Ascending aorta (tissue), 2 donors: ENCODE results near the gene TMPRSS9. TPM values are rescaled to one million over a fixed set of nuclear protein-coding genes. Genes with fewer than 3 reads are reported as not detected.
"Not testable (repeated sequence)": the region's sequence is repeated elsewhere in the genome, so short reads cannot be mapped to it uniquely, and the experiment has no call there.

Source experiments
- DNase-seq, 2 donors: peaks; one replicate each; pipeline ENCODE4 v3.0.0-alpha.2; 2019; ENCODE audit warnings: low spot score in 2 of 2
- H3K27ac ChIP-seq, 2 donors: fragments of 200-600 bp; sonication (generic); one replicate each; pipeline ENCODE4 v1.5.1; 2016 to 2017; ENCODE audit warnings: mild to moderate bottlenecking in 1 of 2
- H3K27me3 ChIP-seq: fragments of 200-600 bp; sonication (generic); one replicate; pipeline ENCODE4 v1.5.1; 2017
- H3K36me3 ChIP-seq, 2 donors: fragments of 200-600 bp; sonication (generic); one replicate each; pipeline ENCODE4 v1.5.1; 2016
- H3K4me1 ChIP-seq, 2 donors: fragments of 200-600 bp; sonication (generic); one replicate each; pipeline ENCODE4 v1.5.1; 2016 to 2017; ENCODE audit warnings: mild to moderate bottlenecking in 1 of 2
- H3K4me3 ChIP-seq, 2 donors: fragments of 200-600 bp; sonication (generic); one replicate each; pipeline ENCODE4 v1.5.1; 2016 to 2017; ENCODE audit warnings: mild to moderate bottlenecking in 1 of 2
- H3K9me3 ChIP-seq, 2 donors: fragments of 200-600 bp; sonication (generic); one replicate each; pipeline ENCODE4 v1.5.1; 2016
- intact Hi-C: fragments of 100-400 bp; cut with DNase I; formaldehyde crosslinking; loops from one replicate; pipeline ENCODE4 v1.15.1; 2023
- total RNA-seq: library from RNA; depleted of rRNA; stranded (reverse); fragments of >200 nt; gene quantifications from one replicate; pipeline ENCODE4 v1.1.0, GENCODE V29; 2016
- TF ChIP-seq, protein P1 (sequence below), 3 experiments: fragments of 200-600 bp in 2 of 3; fragments of 450-650 bp in 1 of 3; sonication (generic) in 2 of 3; IDR thresholded peaks; one replicate each; pipeline ENCODE4 v1.5.1; 2016 to 2019; ENCODE audit warnings: antibody characterized with exemption in 3 of 3, mild to moderate bottlenecking in 1 of 3, moderate library complexity in 1 of 3

The TMPRSS9 gene
- total RNA-seq, 1 donor from 2014 or later, result not detected

DNA sequence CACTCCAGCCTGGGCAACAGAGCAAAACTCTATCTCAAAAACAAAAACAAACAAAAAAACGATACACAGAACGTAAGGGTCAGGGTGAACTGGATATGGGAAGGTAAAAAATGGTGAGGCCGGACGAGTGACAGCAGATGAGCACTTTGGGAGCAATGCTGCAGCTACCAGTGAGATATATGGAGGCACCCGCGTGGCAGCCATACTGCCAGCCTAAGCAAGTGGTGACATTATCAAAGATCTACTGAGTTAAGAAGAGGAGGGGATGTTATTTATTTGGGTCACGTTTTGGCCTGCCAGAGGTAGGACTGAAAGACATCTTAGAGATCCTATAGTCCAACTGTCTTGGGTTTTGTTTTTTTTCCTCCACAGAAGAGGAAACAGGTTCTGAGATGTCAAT is 53.1 kb downstream of the TMPRSS9 start:
- Histone ChIP-seq H3K36me3 (peaks cover 7 to 11% of the 10 kb centered on the region in 2 donors), H3K4me3 (no peak overlapping the region), H3K27me3 (no peaks in the 10 kb centered on the region), H3K4me1 (no peaks in the 10 kb centered on the region), H3K27ac (no peak overlapping the region), H3K9me3 (no peaks in the 10 kb centered on the region)
- intact Hi-C loops, result no loop called here
- no peak for DNase-seq
- TF ChIP-seq, protein P1, sequence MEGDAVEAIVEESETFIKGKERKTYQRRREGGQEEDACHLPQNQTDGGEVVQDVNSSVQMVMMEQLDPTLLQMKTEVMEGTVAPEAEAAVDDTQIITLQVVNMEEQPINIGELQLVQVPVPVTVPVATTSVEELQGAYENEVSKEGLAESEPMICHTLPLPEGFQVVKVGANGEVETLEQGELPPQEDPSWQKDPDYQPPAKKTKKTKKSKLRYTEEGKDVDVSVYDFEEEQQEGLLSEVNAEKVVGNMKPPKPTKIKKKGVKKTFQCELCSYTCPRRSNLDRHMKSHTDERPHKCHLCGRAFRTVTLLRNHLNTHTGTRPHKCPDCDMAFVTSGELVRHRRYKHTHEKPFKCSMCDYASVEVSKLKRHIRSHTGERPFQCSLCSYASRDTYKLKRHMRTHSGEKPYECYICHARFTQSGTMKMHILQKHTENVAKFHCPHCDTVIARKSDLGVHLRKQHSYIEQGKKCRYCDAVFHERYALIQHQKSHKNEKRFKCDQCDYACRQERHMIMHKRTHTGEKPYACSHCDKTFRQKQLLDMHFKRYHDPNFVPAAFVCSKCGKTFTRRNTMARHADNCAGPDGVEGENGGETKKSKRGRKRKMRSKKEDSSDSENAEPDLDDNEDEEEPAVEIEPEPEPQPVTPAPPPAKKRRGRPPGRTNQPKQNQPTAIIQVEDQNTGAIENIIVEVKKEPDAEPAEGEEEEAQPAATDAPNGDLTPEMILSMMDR (IDR thresholded peaks at IDR 0.05), result no peak

- Histone ChIP-seq H3K9me3 (no peaks in the 10 kb centered on the region), H3K27ac (no peak overlapping the region), H3K36me3 (peaks cover 7 to 11% of the 10 kb centered on the region in 2 donors), H3K4me3 (no peak overlapping the region), H3K4me1 (no peaks in the 10 kb centered on the region), H3K27me3 (no peaks in the 10 kb centered on the region)
- TF ChIP-seq, protein P1 (IDR thresholded peaks at IDR 0.05), result no peak
- no peak for DNase-seq
- intact Hi-C loops, result no loop called here
Measured at GRCh38 chr19:2413629-2414028, 53.6 kb downstream of the TMPRSS9 start.

DNA sequence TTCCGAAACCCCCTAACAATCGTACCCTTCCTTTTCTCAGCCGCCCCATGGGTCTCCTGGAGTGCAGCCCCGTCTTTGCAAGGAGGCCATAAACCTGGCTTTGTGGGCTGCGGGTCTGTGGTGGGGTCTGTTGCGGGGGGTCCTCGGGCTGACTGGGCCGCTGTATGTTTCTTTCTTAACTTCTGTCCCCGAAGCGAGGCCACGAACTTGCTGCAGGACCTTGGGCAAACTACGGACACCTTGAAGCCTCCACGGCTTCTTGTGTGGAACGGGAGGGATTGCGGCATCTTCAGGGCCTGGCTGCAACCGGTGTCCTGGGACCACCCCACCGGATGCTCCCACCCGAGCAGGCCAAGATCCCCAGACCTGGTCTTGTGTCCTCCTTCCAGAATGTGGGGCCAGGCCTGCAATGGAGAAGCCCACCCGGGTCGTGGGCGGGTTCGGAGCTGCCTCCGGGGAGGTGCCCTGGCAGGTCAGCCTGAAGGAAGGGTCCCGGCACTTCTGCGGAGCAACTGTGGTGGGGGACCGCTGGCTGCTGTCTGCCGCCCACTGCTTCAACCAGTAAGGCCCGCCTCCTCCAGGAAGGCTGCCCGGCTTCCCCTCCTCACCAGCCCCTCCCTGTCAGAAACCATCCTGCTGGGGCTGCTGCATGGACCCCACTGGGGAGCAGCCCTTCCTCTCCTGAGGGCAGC is 55.4 kb downstream of the TMPRSS9 start:
- TF ChIP-seq, protein P1 (IDR thresholded peaks at IDR 0.05), result no peak
- H3K27ac ChIP-seq, result no peak overlapping the region
- no peak for DNase-seq
- H3K36me3 ChIP-seq, result peaks cover 7 to 11% of the 10 kb centered on the region in 2 donors
- H3K27me3 ChIP-seq, result no peaks in the 10 kb centered on the region
- H3K4me1 ChIP-seq, result no peaks in the 10 kb centered on the region
- intact Hi-C loops, result no loop called here
- H3K9me3 ChIP-seq, result no peaks in the 10 kb centered on the region
- no peak overlapping the region for H3K4me3 ChIP-seq

DNA sequence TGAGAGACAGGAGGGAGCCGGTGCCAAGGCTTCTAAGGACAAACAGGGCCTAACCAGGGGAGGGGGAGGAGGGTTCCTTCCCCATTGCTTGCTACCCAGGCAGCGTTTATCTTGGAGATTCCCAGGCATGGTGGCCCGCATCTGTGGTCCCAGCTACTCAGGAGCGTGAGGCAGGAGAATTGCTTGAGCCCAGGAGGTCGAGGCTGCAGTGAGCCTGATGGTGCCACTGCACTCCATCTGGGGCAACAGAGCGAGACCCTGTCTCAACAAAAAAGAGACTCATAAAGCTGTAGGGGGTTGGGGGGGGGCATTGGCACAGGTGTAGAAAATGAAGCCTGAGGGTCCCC is 55.9 kb downstream of the TMPRSS9 start:
- H3K27ac ChIP-seq, result no peak overlapping the region
- TF ChIP-seq, protein P1 (IDR thresholded peaks at IDR 0.05), result no peak
- intact Hi-C loops, result no loop called here

DNA sequence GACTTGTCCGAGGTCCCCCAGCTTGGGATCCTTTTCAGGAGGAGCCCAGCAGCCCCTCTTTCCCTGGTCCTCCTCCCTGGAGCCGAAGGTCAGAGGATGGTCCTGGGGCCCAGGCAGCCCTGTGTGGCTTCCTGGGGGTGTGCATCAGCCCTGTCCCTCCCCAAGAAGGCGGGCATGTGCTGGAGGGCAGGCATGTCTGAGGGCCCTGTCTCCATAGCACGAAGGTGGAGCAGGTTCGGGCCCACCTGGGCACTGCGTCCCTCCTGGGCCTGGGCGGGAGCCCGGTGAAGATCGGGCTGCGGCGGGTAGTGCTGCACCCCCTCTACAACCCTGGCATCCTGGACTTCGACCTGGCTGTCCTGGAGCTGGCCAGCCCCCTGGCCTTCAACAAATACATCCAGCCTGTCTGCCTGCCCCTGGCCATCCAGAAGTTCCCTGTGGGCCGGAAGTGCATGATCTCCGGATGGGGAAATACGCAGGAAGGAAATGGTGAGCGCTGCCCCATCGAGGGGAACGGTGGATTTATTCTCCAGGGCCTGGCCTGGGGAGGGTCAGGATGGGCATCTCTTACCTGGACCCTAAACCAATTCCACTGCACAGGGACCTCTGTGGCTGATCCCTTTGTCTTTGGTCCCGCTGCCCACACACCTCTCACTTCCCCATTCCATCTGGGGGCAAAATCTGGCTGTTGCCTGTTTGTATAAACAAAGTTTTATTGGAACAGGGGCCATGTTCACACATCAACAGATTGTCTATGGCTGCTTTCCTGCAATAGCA is 56.4 kb downstream of the TMPRSS9 start:
- Histone ChIP-seq H3K36me3 (peaks cover 7 to 11% of the 10 kb centered on the region in 2 donors), H3K27me3 (no peaks in the 10 kb centered on the region), H3K4me1 (no peaks in the 10 kb centered on the region), H3K4me3 (no peak overlapping the region), H3K27ac (no peak overlapping the region), H3K9me3 (no peaks in the 10 kb centered on the region)
- intact Hi-C loops, result no loop called here
- DNase-seq, result no peak
- TF ChIP-seq, protein P1 (IDR thresholded peaks at IDR 0.05), result no peak

More for the DNA sequence above, 55.9 kb downstream of the TMPRSS9 start:
- H3K36me3 ChIP-seq, result peaks cover 7 to 11% of the 10 kb centered on the region in 2 donors
- DNase-seq, result no peak
- no peaks in the 10 kb centered on the region for H3K27me3 ChIP-seq
- no peak overlapping the region for H3K4me3 ChIP-seq
- no peaks in the 10 kb centered on the region for H3K9me3 ChIP-seq
- no peaks in the 10 kb centered on the region for H3K4me1 ChIP-seq

DNA sequence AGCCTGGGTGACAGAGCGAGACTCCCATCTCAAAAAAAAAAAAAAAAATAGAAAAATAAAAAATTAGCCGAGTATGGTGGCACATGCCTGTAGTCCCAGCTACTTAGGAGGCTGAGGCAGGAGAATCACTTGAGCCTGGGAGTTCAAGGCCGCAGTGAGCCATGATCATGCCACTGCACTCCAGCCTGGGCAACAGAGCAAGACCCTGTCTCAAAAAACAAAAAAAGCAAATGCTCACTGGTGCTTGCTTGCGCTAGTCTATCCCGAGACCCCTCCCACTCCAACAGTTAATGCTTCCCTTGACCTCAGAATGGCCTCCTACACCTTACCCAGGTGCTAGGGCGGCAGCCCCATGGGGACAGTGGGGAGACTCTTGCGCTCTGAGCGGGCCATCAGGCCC is 57.4 kb downstream of the TMPRSS9 start:
- DNase-seq, H3K27ac ChIP-seq, H3K4me3 ChIP-seq, intact Hi-C loops, H3K9me3 ChIP-seq, H3K4me1 ChIP-seq, H3K27me3 ChIP-seq: not testable (repeated sequence)
- peaks cover 7 to 11% of the 10 kb centered on the region in 2 donors for H3K36me3 ChIP-seq
